DND-41 (cell line): ENCODE results near the gene DNAH14.

ENCODE experiments used
- EZH2 ChIP-seq: IDR thresholded peaks from 3 replicates; pipeline ENCODE4 v1.6.1; 2012; ENCODE audit warnings: borderline replicate concordance, low read depth, mild to moderate bottlenecking, moderate library complexity, low read length, inconsistent platforms; ENCODE audit not compliant: severe bottlenecking
- TF ChIP-seq, protein P1 (sequence below): IDR thresholded peaks from 2 replicates; pipeline ENCODE4 v1.5.1; 2012; ENCODE audit warnings: borderline replicate concordance, low read length, moderate library complexity, mild to moderate bottlenecking; ENCODE audit not compliant: poor library complexity, severe bottlenecking; ENCODE audit errors: extremely low read depth

GRCh38 chr1:225423518-225423855, 494.0 kb downstream of the DNAH14 start:
- TF ChIP-seq, protein P1, sequence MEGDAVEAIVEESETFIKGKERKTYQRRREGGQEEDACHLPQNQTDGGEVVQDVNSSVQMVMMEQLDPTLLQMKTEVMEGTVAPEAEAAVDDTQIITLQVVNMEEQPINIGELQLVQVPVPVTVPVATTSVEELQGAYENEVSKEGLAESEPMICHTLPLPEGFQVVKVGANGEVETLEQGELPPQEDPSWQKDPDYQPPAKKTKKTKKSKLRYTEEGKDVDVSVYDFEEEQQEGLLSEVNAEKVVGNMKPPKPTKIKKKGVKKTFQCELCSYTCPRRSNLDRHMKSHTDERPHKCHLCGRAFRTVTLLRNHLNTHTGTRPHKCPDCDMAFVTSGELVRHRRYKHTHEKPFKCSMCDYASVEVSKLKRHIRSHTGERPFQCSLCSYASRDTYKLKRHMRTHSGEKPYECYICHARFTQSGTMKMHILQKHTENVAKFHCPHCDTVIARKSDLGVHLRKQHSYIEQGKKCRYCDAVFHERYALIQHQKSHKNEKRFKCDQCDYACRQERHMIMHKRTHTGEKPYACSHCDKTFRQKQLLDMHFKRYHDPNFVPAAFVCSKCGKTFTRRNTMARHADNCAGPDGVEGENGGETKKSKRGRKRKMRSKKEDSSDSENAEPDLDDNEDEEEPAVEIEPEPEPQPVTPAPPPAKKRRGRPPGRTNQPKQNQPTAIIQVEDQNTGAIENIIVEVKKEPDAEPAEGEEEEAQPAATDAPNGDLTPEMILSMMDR = no peak
- TF ChIP-seq EZH2 = no peak
